Thyroid gland (tissue), 4 donors: ENCODE results near the gene FBLN1. TPM values are rescaled to one million over a fixed set of nuclear protein-coding genes. Genes with fewer than 3 reads are reported as not detected.
A peak's percentile ranks its signal among the peaks of the same experiment; 100 is the strongest.

ENCODE experiments used
- DNase-seq, 2 donors: peaks; one replicate each; pipeline ENCODE4 v3.0.0-alpha.2; 2019
- H3K27ac ChIP-seq, 3 donors: fragments of 200-600 bp; sonication (generic); 1 replicate in 2 of 3; 2 replicates in 1 of 3; pipeline ENCODE4 v1.5.1; 2016 to 2019; ENCODE audit warnings: mild to moderate bottlenecking in 1 of 3, moderate library complexity in 1 of 3
- H3K27me3 ChIP-seq: fragments of 200-600 bp; sonication (generic); one replicate; pipeline ENCODE4 v1.5.1; 2019
- H3K36me3 ChIP-seq, 2 donors: fragments of 200-600 bp; sonication (generic); one replicate each; pipeline ENCODE4 v1.5.1; 2016 to 2019
- H3K4me1 ChIP-seq, 2 donors: fragments of 200-600 bp; sonication (generic); one replicate each; pipeline ENCODE4 v1.5.1; 2017 to 2019
- H3K4me3 ChIP-seq, 3 donors: fragments of 200-600 bp; sonication (generic); replicated peaks in 1 of 3; 1 replicate in 2 of 3; 2 replicates in 1 of 3; pipeline ENCODE4 v1.5.1; 2016; ENCODE audit warnings: mild to moderate bottlenecking in 1 of 3
- H3K9me3 ChIP-seq: fragments of 200-600 bp; sonication (generic); one replicate; pipeline ENCODE4 v1.5.1; 2017
- POLR2A ChIP-seq, 2 donors: fragments of 450-650 bp; IDR thresholded peaks; one replicate each; pipeline ENCODE4 v1.6.1; 2017; ENCODE audit warnings: antibody characterized with exemption in 2 of 2, mild to moderate bottlenecking in 2 of 2, moderate library complexity in 1 of 2
- WGBS, 2 donors: methylation state at CpG; one replicate each; pipeline ENCODE4 v1.1.5; 2017; 5-methylcytosine and 5-hydroxymethylcytosine counted together
- intact Hi-C: fragments of 100-400 bp; cut with DNase I; formaldehyde crosslinking; loops from one replicate; pipeline ENCODE4 v1.15.1; 2023
- total RNA-seq, 4 donors: library from RNA; depleted of rRNA; stranded (reverse); fragments of >200 nt; gene quantifications; one replicate each; pipeline ENCODE4 v1.2.3, GENCODE V29; 2016
- TF ChIP-seq, protein P1 (sequence below), 6 experiments: fragments of 200-600 bp in 3 of 6; fragments of 450-650 bp in 3 of 6; sonication (generic) in 3 of 6; IDR thresholded peaks; one replicate each; pipeline ENCODE4 v1.5.1; 2016 to 2019; ENCODE audit warnings: antibody characterized with exemption in 6 of 6, mild to moderate bottlenecking in 2 of 6, inconsistent platforms in 1 of 6, moderate library complexity in 1 of 6

FBLN1 gene
- total RNA-seq, 4 donors from 2014 or later: 52.3 to 199 (median 163) TPM

DNA sequence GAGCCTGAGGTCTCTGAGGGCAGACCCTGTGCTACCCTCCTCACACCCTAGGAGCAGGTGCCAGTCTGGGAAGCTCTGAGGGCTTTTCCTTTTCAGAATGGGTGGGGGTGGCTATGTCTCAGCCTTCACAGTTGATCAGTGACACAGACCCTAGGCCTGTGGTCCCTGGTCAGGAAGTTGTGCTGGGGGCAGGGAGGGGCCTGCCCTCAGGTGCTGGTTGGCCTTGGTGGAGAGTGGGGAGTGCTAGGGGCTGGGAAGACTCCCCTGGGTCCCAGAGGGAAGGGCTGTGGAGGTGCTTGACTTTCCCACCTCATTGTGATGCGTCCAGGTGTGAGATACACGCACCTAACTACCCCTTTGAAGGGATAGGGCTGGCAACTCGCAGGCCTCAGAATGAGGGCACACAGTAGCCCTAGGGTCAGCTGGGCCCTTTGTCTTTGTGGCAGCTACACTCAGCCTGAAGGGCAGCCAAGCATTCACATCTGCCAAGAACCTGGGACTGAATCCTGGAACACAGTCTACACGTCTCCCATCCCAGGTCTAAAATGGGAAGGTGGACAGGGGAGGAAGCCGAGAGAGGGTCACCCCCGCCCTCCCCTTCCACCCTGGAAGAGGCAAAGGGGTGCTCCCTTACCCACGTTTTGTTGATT, 137.7 kb downstream of the FBLN1 start:
- TF ChIP-seq POLR2A (IDR thresholded peaks at IDR 0.05): no peak
- TF ChIP-seq, protein P1, sequence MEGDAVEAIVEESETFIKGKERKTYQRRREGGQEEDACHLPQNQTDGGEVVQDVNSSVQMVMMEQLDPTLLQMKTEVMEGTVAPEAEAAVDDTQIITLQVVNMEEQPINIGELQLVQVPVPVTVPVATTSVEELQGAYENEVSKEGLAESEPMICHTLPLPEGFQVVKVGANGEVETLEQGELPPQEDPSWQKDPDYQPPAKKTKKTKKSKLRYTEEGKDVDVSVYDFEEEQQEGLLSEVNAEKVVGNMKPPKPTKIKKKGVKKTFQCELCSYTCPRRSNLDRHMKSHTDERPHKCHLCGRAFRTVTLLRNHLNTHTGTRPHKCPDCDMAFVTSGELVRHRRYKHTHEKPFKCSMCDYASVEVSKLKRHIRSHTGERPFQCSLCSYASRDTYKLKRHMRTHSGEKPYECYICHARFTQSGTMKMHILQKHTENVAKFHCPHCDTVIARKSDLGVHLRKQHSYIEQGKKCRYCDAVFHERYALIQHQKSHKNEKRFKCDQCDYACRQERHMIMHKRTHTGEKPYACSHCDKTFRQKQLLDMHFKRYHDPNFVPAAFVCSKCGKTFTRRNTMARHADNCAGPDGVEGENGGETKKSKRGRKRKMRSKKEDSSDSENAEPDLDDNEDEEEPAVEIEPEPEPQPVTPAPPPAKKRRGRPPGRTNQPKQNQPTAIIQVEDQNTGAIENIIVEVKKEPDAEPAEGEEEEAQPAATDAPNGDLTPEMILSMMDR (IDR thresholded peaks at IDR 0.05): no peak
- H3K4me3 ChIP-seq: no peak overlapping the region
- H3K9me3 ChIP-seq: no peaks in the 10 kb centered on the region
- no peaks in the 10 kb centered on the region for H3K36me3 ChIP-seq
- peaks cover 2 to 3% of the 10 kb centered on the region in 2 donors for H3K4me1 ChIP-seq
- no peak for DNase-seq
- 83 to 100% methylated on average over 5 of the region's 7 CpGs for WGBS, 2 donors
- H3K27ac ChIP-seq: no peak overlapping the region
- intact Hi-C loops: loop anchor here (5.0 to 10.0 kb wide), 2 partner anchors 63 to 224 kb away; no protein-coding TSS in a partner anchor
- no peaks in the 10 kb centered on the region for H3K27me3 ChIP-seq

DNA sequence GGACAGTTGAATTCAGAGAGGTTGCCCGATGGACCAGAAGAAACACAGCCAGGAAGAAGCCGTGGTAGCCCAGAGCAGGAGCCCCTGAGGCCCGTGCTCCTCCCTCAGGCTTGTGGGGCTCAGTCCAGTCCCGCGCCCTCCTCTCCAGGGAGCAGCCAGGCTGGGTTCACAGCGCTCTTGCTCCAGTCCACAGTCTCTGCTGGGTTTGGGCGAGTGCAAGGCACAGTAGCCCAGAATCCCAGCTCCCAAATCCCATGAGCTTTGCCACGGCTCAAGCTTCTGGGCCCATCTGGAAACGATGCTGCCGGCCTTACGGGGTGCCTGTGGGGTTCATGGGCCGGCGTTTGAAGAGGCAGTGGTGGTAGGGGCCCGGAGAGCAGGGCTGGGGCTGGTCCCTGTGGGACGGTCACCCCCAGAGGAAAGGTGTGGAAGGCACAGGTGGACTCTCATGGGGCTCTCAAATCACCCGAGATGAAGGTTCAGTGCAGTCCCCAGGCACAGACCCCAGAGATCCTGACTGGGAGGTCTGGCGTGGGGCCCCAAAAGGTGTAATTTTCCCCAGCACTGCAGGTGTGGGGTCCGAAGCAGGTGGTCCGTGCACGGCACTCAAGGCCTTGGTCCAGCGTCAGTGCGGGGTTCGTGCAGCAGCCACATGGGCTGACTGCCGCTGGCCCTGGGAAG, 138.4 kb downstream of the FBLN1 start:
- no peak overlapping the region for H3K4me3 ChIP-seq
- intact Hi-C loops: loop anchor here (5.0 to 10.0 kb wide), 2 partner anchors 64 to 224 kb away; no protein-coding TSS in a partner anchor
- WGBS, 2 donors: 92 to 93% methylated on average over 17 to 18 of the region's 24 CpGs
- H3K27me3 ChIP-seq: no peaks in the 10 kb centered on the region
- H3K9me3 ChIP-seq: no peaks in the 10 kb centered on the region
- no peak overlapping the region for H3K27ac ChIP-seq
- H3K4me1 ChIP-seq: peaks cover 2 to 10% of the 10 kb centered on the region in 2 donors
- TF ChIP-seq, protein P1 (IDR thresholded peaks at IDR 0.05): no peak
- no peak for TF ChIP-seq POLR2A (IDR thresholded peaks at IDR 0.05)
- no peaks in the 10 kb centered on the region for H3K36me3 ChIP-seq
- DNase-seq: no peak

DNA sequence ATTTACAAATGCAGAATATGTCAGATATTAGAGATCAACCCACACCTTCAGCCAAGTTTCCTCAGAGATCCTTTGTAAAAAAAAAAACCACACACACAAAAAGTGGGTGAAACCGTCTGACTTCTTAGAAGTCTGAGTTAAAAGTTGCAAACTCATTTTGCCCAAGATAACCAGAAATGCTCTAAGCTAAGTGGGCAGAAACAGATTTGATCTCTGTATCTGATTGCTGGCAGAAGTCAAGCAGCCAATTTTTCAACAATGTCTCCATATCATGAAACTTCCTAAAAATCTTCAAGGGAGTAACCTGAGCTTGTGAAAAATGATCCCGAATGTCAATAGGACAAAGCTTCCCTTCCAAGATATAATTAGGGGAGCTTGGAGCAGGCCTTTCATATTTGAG, 140.3 kb downstream of the FBLN1 start:
- Histone ChIP-seq H3K36me3 (no peaks in the 10 kb centered on the region), H3K4me3 (no peak overlapping the region), H3K27me3 (no peaks in the 10 kb centered on the region), H3K4me1 (peaks cover 10 to 19% of the 10 kb centered on the region in 2 donors), H3K27ac (no peak overlapping the region), H3K9me3 (no peaks in the 10 kb centered on the region)
- intact Hi-C loops: loop anchor here (5.0 to 10.0 kb wide), 2 partner anchors 66 to 222 kb away; no protein-coding TSS in a partner anchor
- no peak for TF ChIP-seq POLR2A (IDR thresholded peaks at IDR 0.05)
- TF ChIP-seq, protein P1 (IDR thresholded peaks at IDR 0.05): no peak
- 54 to 73% methylated on average over 2 of the region's 2 CpGs for whole genome bisulfite sequencing, 2 donors
- no peak for DNase-seq

DNA sequence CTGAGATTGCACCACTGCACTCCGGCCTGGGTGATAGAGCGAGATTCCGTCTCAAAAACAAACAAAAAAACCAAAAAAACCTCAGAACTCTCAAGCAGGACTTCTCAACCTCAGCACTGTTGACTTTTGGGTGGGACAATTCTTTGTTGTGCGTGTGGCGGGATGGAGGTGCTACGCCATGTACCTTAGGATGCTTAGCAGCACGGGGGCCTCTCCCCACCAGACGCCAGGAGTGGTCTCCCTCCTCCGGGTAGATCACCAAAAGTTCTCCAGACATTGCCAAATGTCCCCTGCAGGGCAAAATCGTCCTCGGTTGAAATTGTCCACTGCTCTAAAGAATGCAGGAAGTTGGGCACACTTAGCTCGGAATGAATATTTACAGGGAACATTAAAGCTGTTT, 142.0 kb downstream of the FBLN1 start:
- H3K27me3 ChIP-seq: no peaks in the 10 kb centered on the region
- no peaks in the 10 kb centered on the region for H3K9me3 ChIP-seq
- peak overlapping the region in 2 of 3 donors; percentile 49 to 77 for H3K27ac ChIP-seq
- DNase-seq: no peak
- no peaks in the 10 kb centered on the region for H3K36me3 ChIP-seq
- WGBS, 2 donors: 70 to 71% methylated on average over 12 of the region's 12 CpGs
- intact Hi-C loops: loop anchor here (5.0 to 10.0 kb wide), 2 partner anchors 67 to 220 kb away; no protein-coding TSS in a partner anchor
- peaks cover 16 to 28% of the 10 kb centered on the region in 2 donors for H3K4me1 ChIP-seq
- no peak overlapping the region for H3K4me3 ChIP-seq
- no peak for TF ChIP-seq POLR2A (IDR thresholded peaks at IDR 0.05)
- TF ChIP-seq, protein P1 (IDR thresholded peaks at IDR 0.05): no peak

DNA sequence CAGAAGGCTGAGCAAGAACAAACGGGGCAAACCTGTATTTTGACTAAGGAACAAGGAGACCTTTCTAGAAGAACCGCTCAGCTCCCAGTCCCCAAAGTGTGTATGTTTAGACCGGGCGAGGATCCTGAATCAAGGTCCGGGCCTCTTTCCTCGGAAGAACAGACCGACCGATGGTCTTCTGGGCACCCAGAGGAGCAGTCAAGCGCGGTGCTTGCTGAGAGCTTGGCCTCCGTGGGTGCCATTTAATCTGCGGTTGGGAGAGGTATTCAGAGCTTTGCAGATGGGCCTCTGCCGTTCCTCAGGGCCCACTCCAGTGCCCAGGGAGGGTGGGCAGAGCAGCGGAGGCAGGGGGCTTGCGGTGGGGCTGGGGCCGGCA, 142.5 kb downstream of the FBLN1 start:
- no peaks in the 10 kb centered on the region for H3K9me3 ChIP-seq
- peak overlapping the region in 1 of 3 donors; percentile 20 for H3K4me3 ChIP-seq
- peaks cover 16 to 28% of the 10 kb centered on the region in 2 donors for H3K4me1 ChIP-seq
- TF ChIP-seq, protein P1 (IDR thresholded peaks at IDR 0.05): no peak
- TF ChIP-seq POLR2A (IDR thresholded peaks at IDR 0.05): no peak
- WGBS, 2 donors: 19 to 29% methylated on average over 12 to 13 of the region's 16 CpGs
- peak; percentile 40 to 49 for DNase-seq
- no peaks in the 10 kb centered on the region for H3K27me3 ChIP-seq
- intact Hi-C loops: loop anchor here (10.0 kb wide), 1 partner anchor 220 kb away; no protein-coding TSS in a partner anchor
- H3K27ac ChIP-seq: peak overlapping the region in 2 of 3 donors; percentile 49 to 77
- no peaks in the 10 kb centered on the region for H3K36me3 ChIP-seq
